CD4-positive, alpha-beta T cell (primary cell): ENCODE measurements around the gene PNMT. TPM values are rescaled to one million over a fixed set of nuclear protein-coding genes. Genes with fewer than 3 reads are reported as not detected.

Experiments
- ATAC-seq: fragments of 200-7000 bp; cut with Tn5 transposase; one replicate; pipeline ENCODE4 v1.10.0; 2022; ENCODE audit warnings: mild to moderate bottlenecking; ENCODE audit not compliant: poor library complexity
- CTCF ChIA-PET: fragments of 350-600 bp; sonication (Branson Sonifier 250); formaldehyde crosslinking; loops from one replicate; lab custom pipeline; 2021; ENCODE audit warnings: antibody characterized with exemption, inconsistent platforms; lab: Charles Lee
- POLR2A ChIA-PET: fragments of 350-600 bp; sonication (Branson Sonifier 250); formaldehyde crosslinking; loops from one replicate; lab custom pipeline; 2021; ENCODE audit warnings: antibody characterized with exemption, inconsistent platforms; lab: Charles Lee
- DNase-seq, 14 experiments: peaks; one replicate each; pipeline ENCODE4 v3.0.0-alpha.2; 2013 to 2020; ENCODE audit warnings: mixed read lengths in 2 of 14
- H3K27ac ChIP-seq, 2 donors: one replicate each; pipeline versions ENCODE4 v1.5.1 to v1.7.0; 2013; ENCODE audit warnings: low read length in 2 of 2, low read depth in 1 of 2, mild to moderate bottlenecking in 1 of 2
- H3K27me3 ChIP-seq, 2 experiments: 1 replicate in 1 of 2; 2 replicates in 1 of 2; pipeline versions ENCODE4 v1.6.1 to v1.7.0; 2013; ENCODE audit warnings: low read length in 2 of 2, control low read depth in 1 of 2, mild to moderate bottlenecking in 1 of 2, moderate library complexity in 1 of 2; ENCODE audit not compliant: insufficient read depth in 2 of 2, control insufficient read depth in 1 of 2
- H3K36me3 ChIP-seq: one replicate; pipeline ENCODE4 v1.6.1; 2013; ENCODE audit warnings: low read length, control low read depth; ENCODE audit not compliant: insufficient read depth
- H3K4me1 ChIP-seq: one replicate; pipeline ENCODE4 v1.6.1; 2013; ENCODE audit warnings: low read length, control low read depth; ENCODE audit not compliant: insufficient read depth
- H3K4me3 ChIP-seq: one replicate; pipeline ENCODE4 v1.5.1; 2013; ENCODE audit warnings: mild to moderate bottlenecking, low read length, moderate library complexity
- H3K9me3 ChIP-seq, 2 experiments: 1 replicate in 1 of 2; 2 replicates in 1 of 2; pipeline versions ENCODE4 v1.6.1 to v1.7.0; 2013; ENCODE audit warnings: low read length in 2 of 2, mild to moderate bottlenecking in 2 of 2, control low read depth in 1 of 2, moderate library complexity in 1 of 2; ENCODE audit not compliant: control insufficient read depth in 1 of 2, insufficient read depth in 1 of 2
- H3K27ac Mint-ChIP-seq: one replicate; pipeline ENCODE4 v1.8.0; 2020; ENCODE audit warnings: mixed read lengths
- H3K27me3 Mint-ChIP-seq: one replicate; pipeline ENCODE4 v1.8.0; 2021; ENCODE audit warnings: mixed read lengths
- H3K36me3 Mint-ChIP-seq: one replicate; pipeline ENCODE4 v1.8.0; 2021; ENCODE audit warnings: low read depth, mixed read lengths
- H3K4me1 Mint-ChIP-seq: one replicate; pipeline ENCODE4 v1.8.0; 2021; ENCODE audit warnings: low read depth, mixed read lengths
- H3K4me3 Mint-ChIP-seq: one replicate; pipeline ENCODE4 v1.8.0; 2020; ENCODE audit warnings: mild to moderate bottlenecking, mixed read lengths
- H3K9me3 Mint-ChIP-seq: one replicate; pipeline ENCODE4 v1.8.0; 2020; ENCODE audit warnings: mixed read lengths
- CTCF ChIP-seq: fragments of 200-600 bp; IDR thresholded peaks from one replicate; pipeline ENCODE4 v1.8.0; 2022; ENCODE audit warnings: antibody characterized with exemption, mild to moderate bottlenecking
- intact Hi-C, 2 experiments: fragments of 100-400 bp; cut with DNase I in 1 of 2; cut with micrococcal nuclease in 1 of 2; formaldehyde crosslinking; loops; one replicate each; pipeline versions ENCODE4 v1.15.1 to v1.9.0; 2023 to 2025; cut with DNase I, micrococcal nuclease
- total RNA-seq, 174 experiments: library from RNA in 2 of 174; stranded (reverse) in 2 of 174; gene quantifications; one replicate each; pipeline ENCODE4 v1.2.3 and lab custom pipeline; 2021 to 2026

Gene PNMT
- total RNA-seq, 2 experiments from 2014 or later = 0.47 TPM; not detected in 1

DNA sequence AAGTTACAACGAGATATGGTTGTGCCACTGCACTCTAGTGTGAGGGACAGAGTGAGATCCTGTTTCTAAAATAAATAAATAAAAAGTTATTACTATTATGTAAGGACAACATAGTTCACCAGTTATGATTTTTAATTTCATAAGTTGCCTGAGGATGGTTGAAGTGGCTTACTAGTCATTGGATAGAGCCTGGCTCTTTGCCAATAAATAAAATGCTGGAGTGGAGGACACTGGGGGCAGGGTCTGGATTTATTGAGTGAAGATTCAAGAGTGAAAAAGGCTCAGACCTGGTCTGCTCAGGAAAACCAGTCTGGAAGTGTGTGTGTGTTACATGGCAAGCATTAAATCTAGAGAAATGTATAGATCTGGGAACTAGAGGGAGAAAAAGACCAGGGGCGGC is 29.2 kb upstream of the PNMT start:
- ATAC-seq (no peak), DNase-seq (no peak)
- Mint-ChIP-seq H3K27me3 (no peaks in the 10 kb centered on the region), H3K36me3 (peaks cover 16% of the 10 kb centered on the region), H3K4me3 (peak overlapping the region; percentile 97), H3K9me3 (no peaks in the 10 kb centered on the region), H3K4me1 (peaks cover 87% of the 10 kb centered on the region), H3K27ac (peak overlapping the region; percentile 91)
- H3K4me1 ChIP-seq = peaks cover 94% of the 10 kb centered on the region
- no peak for TF ChIP-seq CTCF
- H3K9me3 ChIP-seq = no peaks in the 10 kb centered on the region
- H3K36me3 ChIP-seq = peaks cover 4% of the 10 kb centered on the region
- CTCF ChIA-PET = interaction anchor here (1.7 to 4.7 kb wide), 2 partner anchors 17 to 91 kb away, joined by 5 to 58 read pairs; partner anchors contain the start of gene MIEN1
- POLR2A ChIA-PET = interaction anchor here (0.8 to 1.8 kb wide), 3 partner anchors 15 to 48 kb away, joined by 3 to 8 read pairs (median 6); partner anchors contain the start of gene PGAP3
- no peak overlapping the region for H3K27ac ChIP-seq
- no peak overlapping the region for H3K4me3 ChIP-seq
- intact Hi-C loops = loop anchor here (2.0 to 10.0 kb wide), 4 partner anchors 48 to 316 kb away; partner anchors contain the start of gene PGAP3 (in 1 of the 2)
- no peaks in the 10 kb centered on the region for H3K27me3 ChIP-seq

DNA sequence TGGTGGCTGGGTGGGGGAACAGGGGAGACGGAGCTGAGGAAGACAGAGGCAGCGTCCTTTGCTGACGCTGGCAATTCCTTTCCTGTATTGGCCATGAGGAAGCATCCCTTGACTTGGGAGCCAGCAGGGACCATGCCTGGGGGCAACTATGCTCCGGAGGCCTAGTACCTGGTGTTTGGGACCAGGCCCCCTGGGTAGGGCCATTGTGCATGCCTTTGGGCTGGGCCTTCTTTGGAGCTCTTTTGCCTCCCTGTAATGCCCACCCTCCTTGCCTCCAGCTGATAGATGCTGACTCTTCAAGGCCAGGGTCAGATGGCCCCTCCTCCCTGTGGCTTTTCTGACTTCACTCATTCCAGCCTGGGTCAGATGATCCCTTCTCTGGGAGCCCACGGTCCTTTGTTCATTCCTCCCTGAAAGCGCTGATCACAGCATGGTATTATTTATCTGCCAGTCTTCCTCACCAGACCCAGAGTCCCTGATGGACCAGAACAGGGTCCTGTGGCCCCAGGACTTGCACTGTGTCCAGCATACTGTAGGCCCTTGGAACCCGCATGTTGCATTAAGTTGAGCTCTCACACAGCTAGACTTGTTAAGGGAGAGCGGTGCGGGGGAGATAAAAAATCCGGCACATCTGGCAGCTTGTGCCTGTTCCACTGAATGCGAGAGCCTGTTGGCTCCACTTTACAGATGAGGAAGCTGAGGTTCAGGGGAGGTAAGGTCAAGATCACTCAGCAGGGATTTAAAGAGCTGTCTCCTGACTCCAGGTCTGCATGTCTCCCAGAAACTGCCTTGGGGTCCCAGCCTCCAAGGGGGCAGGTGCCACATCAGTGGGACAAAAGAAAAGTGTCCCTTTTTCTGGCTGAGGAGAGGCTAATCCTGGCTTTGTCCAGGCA is 28.4 kb upstream of the PNMT start:
- Histone ChIP-seq H3K27ac (no peak overlapping the region), H3K4me3 (no peak overlapping the region), H3K4me1 (peaks cover 94% of the 10 kb centered on the region), H3K36me3 (peaks cover 4% of the 10 kb centered on the region), H3K9me3 (no peaks in the 10 kb centered on the region), H3K27me3 (no peaks in the 10 kb centered on the region)
- DNase-seq (no peak), ATAC-seq (no peak)
- CTCF ChIA-PET = interaction anchor here (1.7 to 4.7 kb wide), 2 partner anchors 17 to 90 kb away, joined by 5 to 58 read pairs; partner anchors contain the start of gene MIEN1
- TF ChIP-seq CTCF = no peak
- intact Hi-C loops = loop anchor here (2.0 to 10.0 kb wide), 4 partner anchors 47 to 315 kb away; partner anchors contain the start of gene PGAP3 (in 1 of the 2)
- Mint-ChIP-seq H3K4me1 (peaks cover 84% of the 10 kb centered on the region), H3K4me3 (peak overlapping the region; percentile 20), H3K27ac (peak overlapping the region; percentile 91), H3K9me3 (no peaks in the 10 kb centered on the region), H3K36me3 (peaks cover 16% of the 10 kb centered on the region), H3K27me3 (no peaks in the 10 kb centered on the region)
- POLR2A ChIA-PET = interaction anchor here (0.8 to 1.4 kb wide), 2 partner anchors 18 to 47 kb away, joined by 3 to 6 read pairs; partner anchors contain the start of gene PGAP3

GRCh38 chr17:39640591-39641031 is 27.6 kb upstream of the PNMT start:
- intact Hi-C loops = no loop called here
- no peak overlapping the region for H3K4me3 ChIP-seq
- no peaks in the 10 kb centered on the region for H3K9me3 ChIP-seq
- H3K27ac ChIP-seq = no peak overlapping the region
- no peaks in the 10 kb centered on the region for H3K27me3 ChIP-seq
- H3K27ac Mint-ChIP-seq = peak overlapping the region; percentile 30
- DNase-seq (no peak), ATAC-seq (no peak)
- H3K36me3 Mint-ChIP-seq = peaks cover 24% of the 10 kb centered on the region
- peaks cover 6% of the 10 kb centered on the region for H3K36me3 ChIP-seq
- H3K4me1 Mint-ChIP-seq = peaks cover 87% of the 10 kb centered on the region
- H3K4me3 Mint-ChIP-seq = peak overlapping the region; percentile 67
- no peak for TF ChIP-seq CTCF
- peaks cover 91% of the 10 kb centered on the region for H3K4me1 ChIP-seq
- H3K27me3 Mint-ChIP-seq = no peaks in the 10 kb centered on the region
- no peaks in the 10 kb centered on the region for H3K9me3 Mint-ChIP-seq
- POLR2A ChIA-PET = no interaction called here
- CTCF ChIA-PET = interaction anchor here (1.3 to 4.7 kb wide), 2 partner anchors 13 to 18 kb away, joined by 5 to 58 read pairs; no protein-coding TSS in a partner anchor
